ENCODE measurements around the gene POU2F1. TPM values are rescaled to one million over a fixed set of nuclear protein-coding genes. Genes with fewer than 3 reads are reported as not detected.

POU2F1 gene
- 2.2 and 3.7 TPM in 2 replicates for total RNA-seq (2014; rRNA removed; shearing (Covaris generic); ENCODE audit: low replicate concordance)

DNA sequence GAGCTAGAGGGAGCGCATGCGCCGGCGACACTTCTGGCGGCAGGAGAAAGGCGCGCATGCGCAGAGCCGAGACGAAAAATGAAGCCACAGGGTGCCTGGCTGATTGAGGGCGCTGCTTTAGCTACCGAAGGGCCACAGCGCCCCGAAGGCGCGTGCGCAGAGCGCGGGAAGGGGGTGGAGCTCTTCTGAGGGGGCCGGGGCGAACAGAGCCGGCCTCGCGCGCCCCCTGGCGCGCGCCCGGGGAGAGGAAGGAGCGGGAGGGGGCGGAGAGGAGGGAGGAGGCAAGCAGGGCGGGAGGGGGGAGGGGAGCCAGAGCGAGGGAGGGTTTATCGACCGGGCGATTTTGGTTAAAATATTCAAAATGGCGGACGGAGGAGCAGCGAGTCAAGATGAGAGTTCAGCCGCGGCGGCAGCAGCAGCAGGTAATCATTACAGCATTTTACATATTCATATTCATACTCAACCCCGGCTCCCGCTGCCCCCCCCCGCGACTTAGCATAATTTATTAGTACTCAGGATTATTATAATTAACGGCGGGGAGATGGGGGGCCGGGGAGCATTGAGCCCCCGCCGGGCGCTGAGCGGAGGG, at the start of gene POU2F1:
Gene POU2F1, plus strand, starts transcription at position 350 of the 589 bp plus-strand sequence. Its CDS starts 12 bp downstream, at position 362.
- in situ Hi-C loops (cut with HindIII; ENCODE audit: low pct_unique_long_range_greater_than_20kb, low sequenced_read_pairs), result no loop called here
- peak; percentile 98 for DNase-seq (ENCODE audit: low read depth)

DNA sequence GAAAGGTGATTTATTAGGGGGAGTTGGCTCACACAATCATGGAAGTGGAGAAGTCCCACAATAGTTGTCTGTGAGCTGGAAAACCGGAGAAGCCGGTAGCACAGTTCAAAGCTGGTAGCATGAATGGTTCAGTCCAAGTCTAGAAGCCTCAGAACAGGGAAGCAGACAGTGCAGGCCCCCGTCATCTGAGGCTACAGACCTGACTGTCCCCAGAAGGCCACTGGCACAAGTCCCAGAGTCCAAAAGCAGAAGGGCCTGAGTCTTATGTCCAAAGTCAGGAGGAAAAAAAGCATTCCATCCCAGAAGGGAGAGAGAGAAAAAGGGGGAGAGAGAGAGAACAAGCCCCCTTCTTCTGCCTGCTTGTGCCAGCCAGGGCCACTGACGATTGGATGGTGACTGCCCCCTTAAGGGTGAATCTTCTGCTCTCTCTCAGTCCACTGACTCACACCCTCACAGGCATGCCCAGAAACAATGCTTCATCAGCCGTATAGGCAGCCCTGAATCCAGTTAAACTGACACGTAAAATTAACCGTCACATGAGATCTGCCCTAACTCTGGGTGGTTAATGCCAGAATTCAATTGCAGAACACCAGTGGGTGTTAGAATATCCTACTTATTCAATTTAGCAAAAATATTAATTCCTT, 49.3 kb upstream of the POU2F1 start:
- DNase-seq (ENCODE audit: low read depth), result no peak
- in situ Hi-C loops (cut with HindIII; ENCODE audit: low pct_unique_long_range_greater_than_20kb, low sequenced_read_pairs), result no loop called here

GRCh38 chr1:167173516-167174184, 47.0 kb upstream of the POU2F1 start:
- DNase-seq (ENCODE audit: low read depth), result no peak
- in situ Hi-C loops (cut with HindIII; ENCODE audit: low pct_unique_long_range_greater_than_20kb, low sequenced_read_pairs), result no loop called here

GRCh38 chr1:167175901-167176300, 44.8 kb upstream of the POU2F1 start:
- DNase-seq (ENCODE audit: low read depth), result no peak
- in situ Hi-C loops (cut with HindIII; ENCODE audit: low pct_unique_long_range_greater_than_20kb, low sequenced_read_pairs), result no loop called here

DNA sequence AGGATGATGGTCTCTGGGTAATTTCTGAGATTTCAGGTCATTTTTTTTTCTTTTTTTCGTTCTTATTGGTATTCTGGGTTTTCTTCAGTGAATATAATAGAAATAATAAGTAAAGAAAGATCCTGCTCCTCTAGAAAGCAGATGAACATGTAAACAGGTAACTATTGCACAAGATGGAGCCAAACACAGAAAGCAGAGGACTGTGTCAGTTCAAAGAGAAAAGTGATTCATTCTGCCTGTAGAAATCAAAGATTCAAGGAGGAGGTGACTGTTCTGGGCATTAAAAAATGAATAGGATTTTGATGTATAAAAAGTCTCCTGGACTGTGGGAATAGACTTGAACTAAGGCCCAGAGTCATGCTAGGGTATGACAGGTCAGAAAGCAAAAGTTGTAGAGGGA, 41.9 kb upstream of the POU2F1 start:
- DNase-seq (ENCODE audit: low read depth), result no peak
- in situ Hi-C loops (cut with HindIII; ENCODE audit: low pct_unique_long_range_greater_than_20kb, low sequenced_read_pairs), result no loop called here

DNA sequence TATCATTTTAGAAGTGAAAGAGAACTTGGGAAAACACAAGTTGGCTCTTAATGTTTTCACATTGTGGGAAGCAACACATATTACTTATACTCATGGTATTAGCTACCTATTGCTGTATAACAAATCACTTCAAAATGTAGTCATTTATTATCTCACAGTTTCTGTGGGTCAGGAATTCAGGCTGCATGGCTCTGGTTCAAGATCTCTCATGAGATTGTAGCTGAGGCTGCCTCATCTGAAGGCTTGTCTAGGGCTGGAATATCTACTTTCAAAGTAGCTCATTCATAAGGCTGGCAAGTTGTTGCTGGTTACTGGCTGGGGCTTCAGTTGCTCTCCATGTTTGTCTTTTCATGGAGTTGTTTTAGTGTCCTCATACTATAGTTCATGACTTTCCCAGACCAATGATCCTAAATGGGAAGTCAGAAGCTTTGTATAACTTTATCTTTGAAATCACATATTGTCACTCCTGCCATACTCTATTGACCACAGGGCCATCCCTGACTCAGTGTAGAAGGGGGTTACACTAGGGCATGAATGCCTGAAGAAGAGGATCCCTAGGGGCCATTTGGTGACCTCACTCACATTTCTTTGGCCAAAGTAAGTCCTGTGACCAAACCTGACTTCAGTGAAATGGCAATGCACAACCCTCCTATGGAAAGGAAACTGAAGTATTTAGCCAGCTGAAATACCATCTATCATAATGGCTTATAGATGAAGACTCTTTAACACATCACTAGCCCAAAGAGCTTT, 37.9 kb upstream of the POU2F1 start:
- DNase-seq (ENCODE audit: low read depth), result no peak
- in situ Hi-C loops (cut with HindIII; ENCODE audit: low pct_unique_long_range_greater_than_20kb, low sequenced_read_pairs), result no loop called here

GRCh38 chr1:167184081-167184480, 36.6 kb upstream of the POU2F1 start:
- in situ Hi-C loops (cut with HindIII; ENCODE audit: low pct_unique_long_range_greater_than_20kb, low sequenced_read_pairs), result no loop called here

GRCh38 chr1:167185062-167185461, 35.6 kb upstream of the POU2F1 start:
- no peak for DNase-seq (ENCODE audit: low read depth)
- in situ Hi-C loops (cut with HindIII; ENCODE audit: low pct_unique_long_range_greater_than_20kb, low sequenced_read_pairs), result no loop called here

More at GRCh38 chr1:167184081-167184480, 36.6 kb upstream of the POU2F1 start:
- DNase-seq (ENCODE audit: low read depth), result no peak

- DNase-seq (ENCODE audit: low read depth), result no peak
Measured at GRCh38 chr1:167185974-167186657, 34.6 kb upstream of the POU2F1 start.

GRCh38 chr1:167186771-167187170, 33.9 kb upstream of the POU2F1 start:
- in situ Hi-C loops (cut with HindIII; ENCODE audit: low pct_unique_long_range_greater_than_20kb, low sequenced_read_pairs), result no loop called here
- no peak for DNase-seq (ENCODE audit: low read depth)

More at GRCh38 chr1:167185974-167186657, 34.6 kb upstream of the POU2F1 start:
- in situ Hi-C loops (cut with HindIII; ENCODE audit: low pct_unique_long_range_greater_than_20kb, low sequenced_read_pairs), result no loop called here

DNA sequence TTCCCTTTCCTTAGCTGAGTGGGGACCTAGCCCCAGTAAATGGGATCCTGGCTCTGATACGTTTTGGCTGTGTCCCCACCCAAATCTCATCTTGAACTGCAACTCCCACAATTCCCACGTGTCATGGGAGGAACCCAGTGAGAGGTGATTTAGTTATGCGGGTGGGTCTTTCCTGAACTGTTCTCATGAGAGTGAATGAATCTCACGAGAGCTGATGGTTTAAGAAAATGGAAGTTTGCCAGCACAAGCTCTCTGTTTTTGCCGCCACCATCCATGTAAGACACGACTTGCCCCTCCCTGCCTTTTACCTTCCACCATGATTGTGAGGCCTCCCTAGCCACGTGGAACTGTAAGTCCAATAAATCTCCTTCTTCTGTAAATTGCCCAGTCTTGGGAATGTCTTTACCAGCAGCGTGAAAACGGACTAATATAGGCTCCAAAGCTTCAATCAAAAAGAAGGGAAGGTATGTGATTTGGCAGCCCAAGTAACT, 29.9 kb upstream of the POU2F1 start:
- in situ Hi-C loops (cut with HindIII; ENCODE audit: low pct_unique_long_range_greater_than_20kb, low sequenced_read_pairs), result no loop called here

DNA sequence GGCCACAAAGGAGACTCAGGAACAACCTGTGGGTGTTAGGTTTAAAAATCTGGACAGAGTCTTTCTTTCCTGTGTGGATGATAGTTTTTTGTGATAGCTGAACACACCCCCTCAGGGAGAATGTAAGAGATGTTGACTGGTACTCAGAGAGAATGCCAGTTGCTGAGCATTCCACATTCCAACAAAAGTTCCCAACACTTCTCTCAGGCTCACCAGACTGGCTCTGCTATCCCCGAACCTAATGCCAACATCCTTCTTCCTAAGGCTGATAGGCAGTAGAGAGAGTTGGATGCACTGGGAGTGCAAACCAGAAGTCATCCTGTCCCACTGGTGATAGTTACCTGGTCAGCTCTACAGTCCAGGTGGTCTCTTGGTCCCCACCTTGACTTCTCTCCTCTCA, 28.7 kb upstream of the POU2F1 start:
- in situ Hi-C loops (cut with HindIII; ENCODE audit: low pct_unique_long_range_greater_than_20kb, low sequenced_read_pairs), result no loop called here
- no peak for DNase-seq (ENCODE audit: low read depth)

More for the DNA sequence above, 29.9 kb upstream of the POU2F1 start:
- no peak for DNase-seq (ENCODE audit: low read depth)

DNA sequence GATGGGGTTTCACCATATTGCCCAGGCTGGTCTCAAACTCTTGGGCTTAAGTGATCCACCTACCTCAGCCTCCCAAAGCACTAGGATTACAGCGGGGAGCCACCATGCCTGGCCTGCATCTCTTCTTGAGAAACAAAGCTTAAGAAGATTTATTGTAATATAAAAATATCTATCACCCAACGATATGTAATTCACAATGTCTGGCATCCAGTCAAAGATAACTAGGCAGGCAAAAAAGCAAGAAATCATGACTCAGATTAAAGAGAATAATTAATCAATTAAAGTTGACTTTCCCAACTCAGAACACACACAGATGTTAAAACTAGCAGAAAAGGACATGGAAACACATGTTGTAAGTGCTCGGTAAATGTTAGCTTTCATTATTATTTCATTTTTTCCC, 26.5 kb upstream of the POU2F1 start:
- in situ Hi-C loops (cut with HindIII; ENCODE audit: low pct_unique_long_range_greater_than_20kb, low sequenced_read_pairs), result no loop called here
- no peak for DNase-seq (ENCODE audit: low read depth)

GRCh38 chr1:167196166-167196565, 24.5 kb upstream of the POU2F1 start:
- no peak for DNase-seq (ENCODE audit: low read depth)
- in situ Hi-C loops (cut with HindIII; ENCODE audit: low pct_unique_long_range_greater_than_20kb, low sequenced_read_pairs), result no loop called here

- in situ Hi-C loops (cut with HindIII; ENCODE audit: low pct_unique_long_range_greater_than_20kb, low sequenced_read_pairs), result no loop called here
- DNase-seq (ENCODE audit: low read depth), result no peak
Measured at GRCh38 chr1:167197236-167197635, 23.4 kb upstream of the POU2F1 start.

DNA sequence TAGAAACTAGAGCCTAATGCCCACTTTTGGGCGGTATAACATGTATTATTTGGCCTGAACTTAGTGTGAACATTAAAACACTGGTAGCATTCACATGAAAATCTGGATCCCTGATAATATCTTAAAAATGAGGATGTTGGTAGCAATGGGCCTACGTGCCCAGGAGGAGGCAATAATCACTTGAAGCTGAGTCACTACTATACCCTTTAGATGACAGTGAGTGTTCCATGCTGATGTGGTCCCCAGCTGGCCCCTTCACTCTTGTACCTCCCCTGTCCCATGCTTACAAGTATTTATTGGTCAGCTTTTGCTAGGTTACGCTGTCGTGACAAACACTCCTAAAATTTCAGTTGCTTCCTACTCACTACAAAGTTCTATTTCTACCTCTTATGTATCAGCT, 23.0 kb upstream of the POU2F1 start:
- no peak for DNase-seq (ENCODE audit: low read depth)
- in situ Hi-C loops (cut with HindIII; ENCODE audit: low pct_unique_long_range_greater_than_20kb, low sequenced_read_pairs), result no loop called here

DNA sequence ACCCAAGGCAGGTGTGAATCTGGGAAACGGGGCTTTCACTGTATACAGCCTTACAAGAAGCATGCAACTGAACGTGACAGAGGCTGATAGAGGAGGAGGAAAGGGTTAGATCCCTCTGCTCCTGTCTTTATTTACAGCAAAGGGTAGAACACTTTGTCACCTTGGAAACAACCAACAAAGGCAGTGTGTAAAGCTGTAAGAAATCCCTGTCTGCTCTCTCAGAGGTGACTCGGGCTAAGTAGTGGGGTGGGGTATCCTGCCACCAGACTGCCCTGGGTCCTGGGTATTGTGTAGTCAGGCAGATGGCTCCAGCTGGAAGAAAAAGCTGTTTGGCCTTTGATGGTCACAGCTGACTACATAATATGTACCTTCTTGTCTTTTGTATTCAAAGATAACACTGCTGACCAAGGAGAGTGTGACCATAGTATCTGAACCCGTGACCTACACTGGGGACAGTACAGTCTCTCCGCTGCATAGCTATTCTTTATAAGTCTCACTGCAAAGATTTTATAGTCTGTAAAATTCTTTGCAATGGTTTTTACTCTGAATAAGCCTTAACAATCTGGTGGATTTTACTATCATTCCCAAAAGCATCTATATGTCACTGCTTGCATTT, 22.1 kb upstream of the POU2F1 start:
- DNase-seq (ENCODE audit: low read depth), result no peak
- in situ Hi-C loops (cut with HindIII; ENCODE audit: low pct_unique_long_range_greater_than_20kb, low sequenced_read_pairs), result no loop called here

DNA sequence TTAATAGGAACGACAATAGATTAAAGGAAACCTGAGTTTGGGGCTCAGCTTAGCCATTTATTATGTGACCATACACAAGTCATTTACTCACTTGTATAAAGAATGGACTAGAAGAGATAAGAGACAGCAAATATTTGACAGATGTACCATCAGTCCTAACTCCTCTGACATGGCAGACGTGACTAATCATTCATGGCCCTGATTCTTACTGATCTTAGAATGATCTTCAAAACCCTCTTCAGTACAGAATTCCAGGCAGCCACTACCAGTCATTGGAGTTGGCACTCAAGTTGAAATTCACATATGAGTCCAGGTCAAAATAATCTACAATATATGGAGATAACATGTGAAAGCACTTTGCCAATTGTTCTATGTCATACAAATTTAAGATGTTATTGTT, 21.0 kb upstream of the POU2F1 start:
- in situ Hi-C loops (cut with HindIII; ENCODE audit: low pct_unique_long_range_greater_than_20kb, low sequenced_read_pairs), result no loop called here
- DNase-seq (ENCODE audit: low read depth), result no peak

Measured in Caki2 (cell line).